PC-9 (cell line): ENCODE results near the gene ADAT3.

Source experiments
- EZH2 ChIP-seq: fragments of 200-600 bp; sonication (generic); IDR thresholded peaks from 2 replicates; pipeline ENCODE4 v1.8.0; 2017; ENCODE audit warnings: antibody characterized with exemption, low read depth
- TF ChIP-seq, protein P1 (sequence below): fragments of 200-600 bp; sonication (generic); conservative IDR thresholded peaks from 2 replicates; pipeline ENCODE4 v1.6.1; 2017; ENCODE audit warnings: mixed run types, antibody characterized with exemption, mild to moderate bottlenecking, moderate library complexity

GRCh38 chr19:1867349-1867724 is 37.9 kb upstream of the ADAT3 start:
- TF ChIP-seq, protein P1, sequence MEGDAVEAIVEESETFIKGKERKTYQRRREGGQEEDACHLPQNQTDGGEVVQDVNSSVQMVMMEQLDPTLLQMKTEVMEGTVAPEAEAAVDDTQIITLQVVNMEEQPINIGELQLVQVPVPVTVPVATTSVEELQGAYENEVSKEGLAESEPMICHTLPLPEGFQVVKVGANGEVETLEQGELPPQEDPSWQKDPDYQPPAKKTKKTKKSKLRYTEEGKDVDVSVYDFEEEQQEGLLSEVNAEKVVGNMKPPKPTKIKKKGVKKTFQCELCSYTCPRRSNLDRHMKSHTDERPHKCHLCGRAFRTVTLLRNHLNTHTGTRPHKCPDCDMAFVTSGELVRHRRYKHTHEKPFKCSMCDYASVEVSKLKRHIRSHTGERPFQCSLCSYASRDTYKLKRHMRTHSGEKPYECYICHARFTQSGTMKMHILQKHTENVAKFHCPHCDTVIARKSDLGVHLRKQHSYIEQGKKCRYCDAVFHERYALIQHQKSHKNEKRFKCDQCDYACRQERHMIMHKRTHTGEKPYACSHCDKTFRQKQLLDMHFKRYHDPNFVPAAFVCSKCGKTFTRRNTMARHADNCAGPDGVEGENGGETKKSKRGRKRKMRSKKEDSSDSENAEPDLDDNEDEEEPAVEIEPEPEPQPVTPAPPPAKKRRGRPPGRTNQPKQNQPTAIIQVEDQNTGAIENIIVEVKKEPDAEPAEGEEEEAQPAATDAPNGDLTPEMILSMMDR: no peak
- no peak for TF ChIP-seq EZH2
